HCT116 (cell line): ENCODE data around the gene BBS4.

Experiments used
- ATF3 ChIP-seq: IDR thresholded peaks from 2 replicates; pipeline ENCODE4 v1.6.1; 2012
- CTCF ChIP-seq, 3 experiments: fragments of 200-600 bp in 1 of 3; sonication (generic) in 1 of 3; IDR thresholded peaks in 2 of 3; conservative IDR thresholded peaks in 1 of 3; 2 replicates each; pipeline ENCODE4 v1.5.1; 2012 to 2017; ENCODE audit warnings: low read depth in 2 of 3, low read length in 2 of 3, antibody characterized with exemption in 1 of 3, borderline replicate concordance in 1 of 3, control low read depth in 1 of 3, mild to moderate bottlenecking in 1 of 3, mixed read lengths in 1 of 3, mixed run types in 1 of 3, moderate library complexity in 1 of 3; ENCODE audit not compliant: insufficient read depth in 1 of 3
- EZH2 ChIP-seq: fragments of 200-600 bp; sonication (generic); IDR thresholded peaks from 2 replicates; pipeline ENCODE4 v1.6.1; 2017; ENCODE audit warnings: antibody characterized with exemption, mixed run types
- MAX ChIP-seq: IDR thresholded peaks from 2 replicates; pipeline ENCODE4 v1.6.1; 2012
- POLR2A ChIP-seq: IDR thresholded peaks from 2 replicates; pipeline ENCODE4 v1.7.0; 2011; ENCODE audit warnings: borderline replicate concordance; ENCODE audit not compliant: insufficient read depth, insufficient read length; ENCODE audit errors: extremely low read depth
- POLR2AphosphoS5 ChIP-seq: IDR thresholded peaks from 2 replicates; pipeline ENCODE4 v1.6.1; 2011; ENCODE audit warnings: mild to moderate bottlenecking, low read depth, low read length, moderate library complexity
- RAD21 ChIP-seq: IDR thresholded peaks from 2 replicates; pipeline ENCODE4 v1.6.1; 2012; ENCODE audit warnings: low read depth, mild to moderate bottlenecking
- REST ChIP-seq: IDR thresholded peaks from 2 replicates; pipeline ENCODE4 v1.6.1; 2012; ENCODE audit warnings: low read depth
- TCF7L2 ChIP-seq: IDR thresholded peaks from 2 replicates; pipeline ENCODE4 v1.7.0; 2011; ENCODE audit warnings: borderline replicate concordance, inconsistent platforms; ENCODE audit not compliant: insufficient read depth, insufficient read length; ENCODE audit errors: extremely low read depth
- ZNF274 ChIP-seq: fragments of 200-500 bp; sonication (Bioruptor generic); IDR thresholded peaks from 2 replicates; pipeline ENCODE4 v1.6.1; 2014; ENCODE audit warnings: mild to moderate bottlenecking, low read depth, low read length, inconsistent platforms

- TF ChIP-seq REST: no peak
- TF ChIP-seq ZNF274: no peak
- TF ChIP-seq RAD21: no peak
- no peak for TF ChIP-seq POLR2AphosphoS5
- TF ChIP-seq MAX: no peak
- no peak for TF ChIP-seq CTCF (IDR thresholded peaks at IDR 0.05 in 2 of 3, conservative IDR thresholded peaks at IDR 0.05 in 1 of 3; ENCODE audit: borderline replicate concordance in 1 of 3, insufficient read depth in 1 of 3, low read depth in 2 of 3, low read length in 2 of 3)
- TF ChIP-seq EZH2: no peak
- no peak for TF ChIP-seq ATF3
- TF ChIP-seq TCF7L2: no peak
- TF ChIP-seq POLR2A: no peak
Observed at GRCh38 chr15:72737061-72737460, 51.1 kb downstream of the BBS4 start.
